ENCODE data around the gene FOXN3. TPM values are rescaled to one million over a fixed set of nuclear protein-coding genes. Genes with fewer than 3 reads are reported as not detected.
A peak's percentile ranks its signal among the peaks of the same experiment; 100 is the strongest.

The FOXN3 gene
- total RNA-seq, 2 donors from 2014 or later = 141 to 150 TPM

DNA sequence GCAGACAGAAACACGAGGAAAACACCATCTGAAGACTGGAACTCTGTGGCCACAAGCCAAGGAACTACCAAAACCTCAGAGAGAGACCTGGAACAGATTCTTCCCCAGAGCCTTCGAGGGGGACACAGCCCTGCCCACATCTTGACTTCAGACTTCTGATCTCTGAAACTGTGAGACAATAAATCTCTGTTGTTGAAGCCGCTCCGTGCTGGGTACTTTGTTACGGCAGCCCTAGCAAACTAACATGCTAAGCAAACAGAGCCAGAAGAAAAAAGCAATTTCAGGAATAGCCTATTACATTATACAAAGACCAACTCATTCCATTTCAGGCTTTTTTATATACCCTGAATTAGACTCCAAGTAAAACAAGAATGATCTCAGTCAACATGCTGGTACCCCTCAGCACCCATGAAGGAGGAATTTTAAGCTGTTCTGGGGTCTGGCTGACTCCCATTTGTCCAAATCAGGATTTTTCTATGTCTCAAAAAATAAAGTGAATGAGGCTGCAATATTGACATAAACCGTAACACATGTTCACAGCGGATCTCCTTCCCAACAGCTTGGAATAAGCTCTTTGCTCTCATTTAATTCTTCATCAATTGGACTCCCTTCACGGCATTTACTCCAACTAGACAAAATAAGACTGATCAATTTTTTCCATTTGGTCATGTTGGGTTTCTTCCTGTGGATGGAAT, 190.1 kb downstream of the FOXN3 start:
- DNase-seq (ENCODE audit: low spot score) (no peak), ATAC-seq (ENCODE audit: insufficient number of reproducible peaks, low FRiP score, low read depth) (peak; percentile 45)
- peaks cover 20 to 40% of the 10 kb centered on the region in 2 donors for H3K4me1 ChIP-seq (ENCODE audit: control insufficient read depth in 1 of 2, low read depth in 2 of 2)
- TF ChIP-seq, protein P1, sequence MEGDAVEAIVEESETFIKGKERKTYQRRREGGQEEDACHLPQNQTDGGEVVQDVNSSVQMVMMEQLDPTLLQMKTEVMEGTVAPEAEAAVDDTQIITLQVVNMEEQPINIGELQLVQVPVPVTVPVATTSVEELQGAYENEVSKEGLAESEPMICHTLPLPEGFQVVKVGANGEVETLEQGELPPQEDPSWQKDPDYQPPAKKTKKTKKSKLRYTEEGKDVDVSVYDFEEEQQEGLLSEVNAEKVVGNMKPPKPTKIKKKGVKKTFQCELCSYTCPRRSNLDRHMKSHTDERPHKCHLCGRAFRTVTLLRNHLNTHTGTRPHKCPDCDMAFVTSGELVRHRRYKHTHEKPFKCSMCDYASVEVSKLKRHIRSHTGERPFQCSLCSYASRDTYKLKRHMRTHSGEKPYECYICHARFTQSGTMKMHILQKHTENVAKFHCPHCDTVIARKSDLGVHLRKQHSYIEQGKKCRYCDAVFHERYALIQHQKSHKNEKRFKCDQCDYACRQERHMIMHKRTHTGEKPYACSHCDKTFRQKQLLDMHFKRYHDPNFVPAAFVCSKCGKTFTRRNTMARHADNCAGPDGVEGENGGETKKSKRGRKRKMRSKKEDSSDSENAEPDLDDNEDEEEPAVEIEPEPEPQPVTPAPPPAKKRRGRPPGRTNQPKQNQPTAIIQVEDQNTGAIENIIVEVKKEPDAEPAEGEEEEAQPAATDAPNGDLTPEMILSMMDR (IDR thresholded peaks at IDR 0.05) = no peak
- peak overlapping the region; percentile 57 for H3K4me3 ChIP-seq
- no peaks in the 10 kb centered on the region for H3K36me3 ChIP-seq
- no peaks in the 10 kb centered on the region for H3K27me3 ChIP-seq (replicated peaks; ENCODE audit: insufficient read depth)
- peak overlapping the region; percentile 73 to 83 for H3K27ac ChIP-seq
- no peaks in the 10 kb centered on the region for H3K9me3 ChIP-seq

DNA sequence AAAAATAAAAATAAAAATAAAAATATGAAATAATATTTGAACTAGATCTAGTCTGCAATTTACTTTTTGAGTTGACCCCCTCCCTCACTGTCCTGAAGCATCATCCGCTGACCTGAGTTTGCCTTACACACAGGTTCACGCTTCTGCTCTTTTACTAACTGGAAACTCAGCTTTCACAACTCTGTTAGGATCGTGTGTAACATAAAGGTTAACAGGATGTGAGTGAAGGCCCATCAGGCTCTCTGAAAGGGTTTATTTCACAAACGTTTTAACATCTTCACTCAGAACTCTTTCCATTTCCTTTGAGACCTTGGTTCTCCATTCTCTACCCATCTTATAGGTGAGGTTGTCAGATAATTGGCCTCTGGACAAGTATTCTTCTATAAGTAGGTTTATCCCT, 191.4 kb downstream of the FOXN3 start:
- Histone ChIP-seq H3K4me1 (ENCODE audit: control insufficient read depth in 1 of 2, low read depth in 2 of 2) (peaks cover 29 to 50% of the 10 kb centered on the region in 2 donors), H3K27me3 (replicated peaks; ENCODE audit: insufficient read depth) (no peaks in the 10 kb centered on the region), H3K27ac (peak overlapping the region; percentile 73 to 83), H3K4me3 (no peak overlapping the region), H3K36me3 (no peaks in the 10 kb centered on the region), H3K9me3 (no peaks in the 10 kb centered on the region)
- no peak for ATAC-seq (ENCODE audit: insufficient number of reproducible peaks, low FRiP score, low read depth)
- no peak for DNase-seq (ENCODE audit: low spot score)
- TF ChIP-seq, protein P1 (IDR thresholded peaks at IDR 0.05) = no peak

DNA sequence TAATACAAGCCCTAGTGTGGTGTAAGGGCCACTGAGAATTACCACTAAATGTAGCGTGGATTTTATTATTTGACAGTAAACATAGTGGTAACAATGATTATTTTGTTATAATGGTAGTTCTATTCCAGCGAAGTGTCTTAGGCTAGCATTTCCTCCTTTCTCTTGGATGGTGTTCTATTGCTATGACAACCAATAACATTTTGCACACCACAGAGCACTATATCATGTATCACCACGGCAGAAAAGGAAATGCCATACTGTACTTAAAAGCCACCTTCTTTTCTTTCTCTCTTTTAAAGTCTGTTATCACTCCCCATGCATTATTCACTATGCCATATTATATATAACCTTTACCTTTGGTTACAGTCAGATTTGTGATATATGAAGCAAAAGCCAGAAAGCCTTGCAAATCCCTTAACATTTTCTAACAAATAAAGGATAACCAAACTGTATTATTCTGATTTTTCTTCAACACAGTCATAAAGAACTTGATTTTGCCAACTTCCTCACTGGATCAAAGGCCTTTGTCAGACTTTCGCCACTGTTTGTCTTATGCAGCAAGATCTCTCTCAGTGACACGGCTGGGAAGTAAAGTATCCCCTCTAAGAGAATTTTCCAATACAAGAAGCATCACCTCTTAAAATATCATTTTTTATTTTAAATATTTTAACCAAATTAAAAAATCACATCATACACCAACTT, 195.8 kb downstream of the FOXN3 start:
- ATAC-seq (ENCODE audit: insufficient number of reproducible peaks, low FRiP score, low read depth) = peak; percentile 55
- Histone ChIP-seq H3K9me3 (no peaks in the 10 kb centered on the region), H3K4me3 (no peak overlapping the region), H3K36me3 (no peaks in the 10 kb centered on the region), H3K27ac (no peak overlapping the region), H3K27me3 (replicated peaks; ENCODE audit: insufficient read depth) (no peaks in the 10 kb centered on the region), H3K4me1 (ENCODE audit: control insufficient read depth in 1 of 2, low read depth in 2 of 2) (peaks cover 21 to 34% of the 10 kb centered on the region in 2 donors)
- TF ChIP-seq, protein P1 (IDR thresholded peaks at IDR 0.05) = no peak
- no peak for DNase-seq (ENCODE audit: low spot score)

DNA sequence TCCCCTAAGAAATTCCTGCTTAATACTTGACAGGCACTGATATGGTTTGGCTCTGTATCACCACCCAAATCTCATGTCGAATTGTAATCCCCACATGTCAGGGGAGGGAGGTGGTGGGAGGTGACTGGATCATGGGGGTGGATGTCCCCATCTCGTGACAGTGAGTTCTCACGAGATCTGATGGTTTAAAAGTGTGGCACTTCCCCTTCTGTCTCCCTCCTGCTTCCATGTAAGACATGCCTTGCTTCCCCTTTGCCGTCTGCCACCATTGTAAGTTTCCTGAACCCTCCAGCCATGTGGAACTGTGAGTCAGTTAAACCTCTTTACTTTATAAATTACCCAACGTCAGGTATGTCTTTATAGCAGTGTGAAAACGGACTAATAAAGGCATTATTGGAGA, 198.0 kb downstream of the FOXN3 start:
- Histone ChIP-seq H3K4me3 (no peak overlapping the region), H3K27me3 (replicated peaks; ENCODE audit: insufficient read depth) (no peaks in the 10 kb centered on the region), H3K27ac (no peak overlapping the region), H3K9me3 (no peaks in the 10 kb centered on the region), H3K4me1 (ENCODE audit: control insufficient read depth in 1 of 2, low read depth in 2 of 2) (peaks cover 24 to 49% of the 10 kb centered on the region in 2 donors), H3K36me3 (no peaks in the 10 kb centered on the region)
- DNase-seq (ENCODE audit: low spot score) (no peak), ATAC-seq (ENCODE audit: insufficient number of reproducible peaks, low FRiP score, low read depth) (no peak)
- TF ChIP-seq, protein P1 (IDR thresholded peaks at IDR 0.05) = no peak

DNA sequence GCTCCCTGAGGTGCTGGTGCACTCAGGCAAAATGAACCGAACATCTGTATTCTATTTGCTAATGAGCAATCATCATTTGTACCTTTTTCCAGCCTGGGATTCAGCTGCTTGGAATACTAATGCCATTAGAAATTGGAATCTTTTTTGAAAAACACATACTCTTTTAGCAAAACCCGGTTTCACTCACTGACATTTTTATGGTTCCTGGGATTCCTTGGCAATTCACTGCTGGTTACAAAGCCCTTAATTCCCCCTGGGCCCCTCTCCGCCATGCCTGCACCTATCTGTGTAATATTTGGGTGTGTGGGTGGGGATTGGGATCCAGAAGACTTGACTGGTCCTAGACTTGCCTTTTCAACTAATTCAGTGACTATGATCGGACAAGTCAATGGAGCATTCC, 199.1 kb downstream of the FOXN3 start:
- Histone ChIP-seq H3K36me3 (no peaks in the 10 kb centered on the region), H3K27me3 (replicated peaks; ENCODE audit: insufficient read depth) (no peaks in the 10 kb centered on the region), H3K4me1 (ENCODE audit: control insufficient read depth in 1 of 2, low read depth in 2 of 2) (peaks cover 24 to 60% of the 10 kb centered on the region in 2 donors), H3K9me3 (no peaks in the 10 kb centered on the region), H3K27ac (peak overlapping the region in 1 of 2 donors; percentile 18), H3K4me3 (no peak overlapping the region)
- ATAC-seq (ENCODE audit: insufficient number of reproducible peaks, low FRiP score, low read depth) (no peak), DNase-seq (ENCODE audit: low spot score) (no peak)
- TF ChIP-seq, protein P1 (IDR thresholded peaks at IDR 0.05) = no peak
